WTC11 (cell line): ENCODE results near the gene PRKN. TPM values are rescaled to one million over a fixed set of nuclear protein-coding genes. Genes with fewer than 3 reads are reported as not detected.

Experiments used
- ATAC-seq: fragments of 200-7000 bp; cut with Tn5 transposase; 2 replicates; pipeline ENCODE4 v1.10.0; 2021; ENCODE audit warnings: mild to moderate bottlenecking, moderate library complexity
- CTCF ChIA-PET: fragments of 300-600 bp; sonication (Branson Sonifier 250); formaldehyde crosslinking; loops from one replicate; lab custom pipeline; 2021; ENCODE audit warnings: antibody characterized with exemption; lab: Charles Lee
- POLR2A ChIA-PET: fragments of 350-600 bp; sonication (Branson Sonifier 250); formaldehyde crosslinking; loops from one replicate; lab custom pipeline; 2021; ENCODE audit warnings: antibody characterized with exemption; lab: Charles Lee
- DNase-seq: peaks from one replicate; pipeline ENCODE4 v3.0.0; 2021; ENCODE audit warnings: low spot score
- H3K27ac Mint-ChIP-seq: 2 replicates; pipeline ENCODE4 v1.8.0; 2021; ENCODE audit warnings: mixed read lengths
- H3K27me3 Mint-ChIP-seq: 2 replicates; pipeline ENCODE4 v1.8.0; 2021; ENCODE audit warnings: low read depth, mild to moderate bottlenecking, moderate library complexity, mixed read lengths
- H3K36me3 Mint-ChIP-seq: 2 replicates; pipeline ENCODE4 v1.8.0; 2021; ENCODE audit warnings: mixed read lengths
- H3K4me1 Mint-ChIP-seq: 2 replicates; pipeline ENCODE4 v1.8.0; 2022; ENCODE audit warnings: mixed read lengths
- H3K4me3 Mint-ChIP-seq: 2 replicates; pipeline ENCODE4 v1.8.0; 2021; ENCODE audit warnings: mild to moderate bottlenecking, moderate library complexity, mixed read lengths
- H3K9me3 Mint-ChIP-seq: 2 replicates; pipeline ENCODE4 v1.8.0; 2021; ENCODE audit warnings: mixed read lengths
- ATF2 ChIP-seq: sonication (generic); formaldehyde crosslinking; IDR thresholded peaks from 2 replicates; pipeline ENCODE4 v1.8.1; 2022; ENCODE audit warnings: low read depth, missing genetic modification reagents, borderline replicate concordance
- FOXJ3 ChIP-seq: sonication (generic); formaldehyde crosslinking; IDR thresholded peaks from 2 replicates; pipeline ENCODE4 v1.9.0; 2021; ENCODE audit warnings: missing genetic modification reagents, mild to moderate bottlenecking, borderline replicate concordance
- MYBL2 ChIP-seq: sonication (generic); formaldehyde crosslinking; IDR thresholded peaks from 2 replicates; pipeline ENCODE4 v1.8.1; 2023; ENCODE audit warnings: mild to moderate bottlenecking, moderate library complexity, missing genetic modification reagents
- NFYB ChIP-seq: sonication (generic); formaldehyde crosslinking; conservative IDR thresholded peaks from 2 replicates; pipeline ENCODE4 v1.8.0; 2022; ENCODE audit warnings: low read depth, missing genetic modification reagents
- NR1H2 ChIP-seq: sonication (generic); formaldehyde crosslinking; IDR thresholded peaks from 2 replicates; pipeline ENCODE4 v1.9.0; 2021; ENCODE audit warnings: mild to moderate bottlenecking, moderate library complexity, missing genetic modification reagents
- OVOL2 ChIP-seq: fragments of 250-450 bp; sonication (Bioruptor Pico); IDR thresholded peaks from 2 replicates; pipeline ENCODE4 v1.9.0; 2021; ENCODE audit warnings: mild to moderate bottlenecking, borderline replicate concordance
- SMAD3 ChIP-seq: sonication (generic); formaldehyde crosslinking; IDR thresholded peaks from 2 replicates; pipeline ENCODE4 v1.8.0; 2022; ENCODE audit warnings: missing genetic modification reagents, mild to moderate bottlenecking, borderline replicate concordance
- TEAD1 ChIP-seq: sonication (generic); formaldehyde crosslinking; IDR thresholded peaks from 2 replicates; pipeline ENCODE4 v1.8.0; 2022; ENCODE audit warnings: mild to moderate bottlenecking, missing genetic modification reagents
- ZNF121 ChIP-seq: sonication (generic); formaldehyde crosslinking; IDR thresholded peaks from 2 replicates; pipeline ENCODE4 v1.8.0; 2023; ENCODE audit warnings: missing genetic modification reagents
- ZNF138 ChIP-seq: sonication (generic); formaldehyde crosslinking; conservative IDR thresholded peaks from 2 replicates; pipeline ENCODE4 v1.8.1; 2022; ENCODE audit warnings: mild to moderate bottlenecking, moderate library complexity, missing genetic modification reagents
- ZNF396 ChIP-seq: fragments of 250-450 bp; sonication (Bioruptor Pico); IDR thresholded peaks from 2 replicates; pipeline ENCODE4 v1.8.0; 2021; ENCODE audit warnings: mild to moderate bottlenecking, moderate library complexity, borderline replicate concordance
- ZNF423 ChIP-seq: fragments of 250-450 bp; sonication (Bioruptor Pico); IDR thresholded peaks from 2 replicates; pipeline ENCODE4 v2.1.2; 2022; ENCODE audit warnings: mild to moderate bottlenecking, moderate library complexity
- ZNF671 ChIP-seq: fragments of 250-450 bp; sonication (Bioruptor Pico); IDR thresholded peaks from 2 replicates; pipeline ENCODE4 v1.8.0; 2021; ENCODE audit warnings: mild to moderate bottlenecking
- total RNA-seq: library from RNA; stranded (reverse); gene quantifications from 3 replicates; pipeline ENCODE4 v1.2.3, GENCODE V29; 2021
- TF ChIP-seq, protein P1 (sequence below): sonication (generic); formaldehyde crosslinking; IDR thresholded peaks from 2 replicates; pipeline ENCODE4 v1.8.1; 2023; ENCODE audit warnings: mild to moderate bottlenecking, missing genetic modification reagents, moderate library complexity
- TF ChIP-seq, protein P2 (sequence below): sonication (generic); formaldehyde crosslinking; IDR thresholded peaks from 2 replicates; pipeline ENCODE4 v1.8.0; 2022; ENCODE audit warnings: mild to moderate bottlenecking, missing genetic modification reagents
- TF ChIP-seq, protein P3 (sequence below): sonication (generic); formaldehyde crosslinking; IDR thresholded peaks from 2 replicates; pipeline ENCODE4 v1.8.0; 2022; ENCODE audit warnings: mild to moderate bottlenecking, missing genetic modification reagents
- TF ChIP-seq, protein P4 (sequence below): sonication (generic); formaldehyde crosslinking; IDR thresholded peaks from 2 replicates; pipeline ENCODE4 v1.8.0; 2023; ENCODE audit warnings: missing genetic modification reagents
- TF ChIP-seq, protein P5 (sequence below): fragments of 250-450 bp; sonication (Bioruptor Pico); IDR thresholded peaks from 2 replicates; pipeline ENCODE4 v1.8.0; 2021; ENCODE audit warnings: mild to moderate bottlenecking
- TF ChIP-seq, protein P6 (sequence below): sonication (generic); formaldehyde crosslinking; conservative IDR thresholded peaks from 2 replicates; pipeline ENCODE4 v1.8.1; 2022; ENCODE audit warnings: mild to moderate bottlenecking, missing genetic modification reagents
- TF ChIP-seq, protein P7 (sequence below): fragments of 200-600 bp; IDR thresholded peaks from 2 replicates; pipeline ENCODE4 v1.8.0; 2022; ENCODE audit warnings: antibody characterized with exemption

PRKN gene
- total RNA-seq, 1 experiment from 2014 or later = 0.59 TPM

DNA sequence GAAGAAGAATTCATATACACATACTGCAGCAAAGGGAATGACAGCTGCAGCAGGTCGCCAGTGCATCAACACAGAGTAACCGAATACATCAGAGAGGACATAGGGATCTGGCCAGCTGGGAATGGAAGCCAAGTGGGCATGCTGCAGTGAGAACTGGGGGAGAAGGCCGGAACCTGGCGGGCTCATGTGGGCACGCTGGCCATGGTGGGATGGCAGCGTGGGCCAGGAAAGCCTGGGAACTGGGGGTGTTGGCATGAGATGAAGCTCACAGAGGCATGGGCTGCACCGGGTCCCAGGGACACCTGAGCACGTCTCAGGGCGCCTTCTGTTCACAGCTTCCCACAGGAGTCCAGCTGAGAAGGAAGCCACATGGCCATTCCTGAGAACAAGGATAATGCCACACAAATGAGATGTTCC is 1314.2 kb downstream of the PRKN start (continued):
- TF ChIP-seq, protein P1, sequence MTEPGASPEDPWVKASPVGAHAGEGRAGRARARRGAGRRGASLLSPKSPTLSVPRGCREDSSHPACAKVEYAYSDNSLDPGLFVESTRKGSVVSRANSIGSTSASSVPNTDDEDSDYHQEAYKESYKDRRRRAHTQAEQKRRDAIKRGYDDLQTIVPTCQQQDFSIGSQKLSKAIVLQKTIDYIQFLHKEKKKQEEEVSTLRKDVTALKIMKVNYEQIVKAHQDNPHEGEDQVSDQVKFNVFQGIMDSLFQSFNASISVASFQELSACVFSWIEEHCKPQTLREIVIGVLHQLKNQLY (CRISPR knock-in tag) = no peak
- no peak for TF ChIP-seq NR1H2
- TF ChIP-seq, protein P2, sequence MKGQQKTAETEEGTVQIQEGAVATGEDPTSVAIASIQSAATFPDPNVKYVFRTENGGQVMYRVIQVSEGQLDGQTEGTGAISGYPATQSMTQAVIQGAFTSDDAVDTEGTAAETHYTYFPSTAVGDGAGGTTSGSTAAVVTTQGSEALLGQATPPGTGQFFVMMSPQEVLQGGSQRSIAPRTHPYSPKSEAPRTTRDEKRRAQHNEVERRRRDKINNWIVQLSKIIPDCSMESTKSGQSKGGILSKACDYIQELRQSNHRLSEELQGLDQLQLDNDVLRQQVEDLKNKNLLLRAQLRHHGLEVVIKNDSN (CRISPR knock-in tag) = no peak
- no peak for TF ChIP-seq TEAD1 (CRISPR knock-in tag)
- TF ChIP-seq, protein P3, sequence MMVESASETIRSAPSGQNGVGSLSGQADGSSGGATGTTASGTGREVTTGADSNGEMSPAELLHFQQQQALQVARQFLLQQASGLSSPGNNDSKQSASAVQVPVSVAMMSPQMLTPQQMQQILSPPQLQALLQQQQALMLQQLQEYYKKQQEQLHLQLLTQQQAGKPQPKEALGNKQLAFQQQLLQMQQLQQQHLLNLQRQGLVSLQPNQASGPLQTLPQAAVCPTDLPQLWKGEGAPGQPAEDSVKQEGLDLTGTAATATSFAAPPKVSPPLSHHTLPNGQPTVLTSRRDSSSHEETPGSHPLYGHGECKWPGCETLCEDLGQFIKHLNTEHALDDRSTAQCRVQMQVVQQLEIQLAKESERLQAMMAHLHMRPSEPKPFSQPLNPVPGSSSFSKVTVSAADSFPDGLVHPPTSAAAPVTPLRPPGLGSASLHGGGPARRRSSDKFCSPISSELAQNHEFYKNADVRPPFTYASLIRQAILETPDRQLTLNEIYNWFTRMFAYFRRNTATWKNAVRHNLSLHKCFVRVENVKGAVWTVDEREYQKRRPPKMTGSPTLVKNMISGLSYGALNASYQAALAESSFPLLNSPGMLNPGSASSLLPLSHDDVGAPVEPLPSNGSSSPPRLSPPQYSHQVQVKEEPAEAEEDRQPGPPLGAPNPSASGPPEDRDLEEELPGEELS = no peak
- TF ChIP-seq, protein P4, sequence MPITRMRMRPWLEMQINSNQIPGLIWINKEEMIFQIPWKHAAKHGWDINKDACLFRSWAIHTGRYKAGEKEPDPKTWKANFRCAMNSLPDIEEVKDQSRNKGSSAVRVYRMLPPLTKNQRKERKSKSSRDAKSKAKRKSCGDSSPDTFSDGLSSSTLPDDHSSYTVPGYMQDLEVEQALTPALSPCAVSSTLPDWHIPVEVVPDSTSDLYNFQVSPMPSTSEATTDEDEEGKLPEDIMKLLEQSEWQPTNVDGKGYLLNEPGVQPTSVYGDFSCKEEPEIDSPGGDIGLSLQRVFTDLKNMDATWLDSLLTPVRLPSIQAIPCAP (CRISPR knock-in tag) = no peak
- no peak for TF ChIP-seq ZNF423 (CRISPR knock-in tag)
- no peak for TF ChIP-seq ZNF121 (CRISPR knock-in tag)

GRCh38 chr6:161412795-161413194 is 1314.8 kb downstream of the PRKN start:
- 0 out of 2 replicates have a peak, but pooled peaks cover 3% of the 10 kb centered on the region for H3K27me3 Mint-ChIP-seq
- no peaks in the 10 kb centered on the region; the same call in 1 of the 2 replicates for H3K9me3 Mint-ChIP-seq
- ATAC-seq (no peak), DNase-seq (no peak)
- POLR2A ChIA-PET = no interaction called here
- H3K27ac Mint-ChIP-seq = no peak overlapping the region
- H3K4me1 Mint-ChIP-seq = peaks cover 27% of the 10 kb centered on the region
- CTCF ChIA-PET = interaction anchor here (1.0 to 1.1 kb wide), 2 partner anchors 19 to 893 kb away, joined by 3 read pairs; no protein-coding TSS in a partner anchor
- H3K4me3 Mint-ChIP-seq = no peak overlapping the region
- H3K36me3 Mint-ChIP-seq = no peaks in the 10 kb centered on the region
- TF ChIP-seq NFYB (CRISPR knock-in tag) (no peak), MYBL2 (no peak), ZNF396 (CRISPR knock-in tag) (no peak)
- TF ChIP-seq, protein P5, sequence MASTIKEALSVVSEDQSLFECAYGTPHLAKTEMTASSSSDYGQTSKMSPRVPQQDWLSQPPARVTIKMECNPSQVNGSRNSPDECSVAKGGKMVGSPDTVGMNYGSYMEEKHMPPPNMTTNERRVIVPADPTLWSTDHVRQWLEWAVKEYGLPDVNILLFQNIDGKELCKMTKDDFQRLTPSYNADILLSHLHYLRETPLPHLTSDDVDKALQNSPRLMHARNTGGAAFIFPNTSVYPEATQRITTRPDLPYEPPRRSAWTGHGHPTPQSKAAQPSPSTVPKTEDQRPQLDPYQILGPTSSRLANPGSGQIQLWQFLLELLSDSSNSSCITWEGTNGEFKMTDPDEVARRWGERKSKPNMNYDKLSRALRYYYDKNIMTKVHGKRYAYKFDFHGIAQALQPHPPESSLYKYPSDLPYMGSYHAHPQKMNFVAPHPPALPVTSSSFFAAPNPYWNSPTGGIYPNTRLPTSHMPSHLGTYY = no peak
- TF ChIP-seq, protein P6, sequence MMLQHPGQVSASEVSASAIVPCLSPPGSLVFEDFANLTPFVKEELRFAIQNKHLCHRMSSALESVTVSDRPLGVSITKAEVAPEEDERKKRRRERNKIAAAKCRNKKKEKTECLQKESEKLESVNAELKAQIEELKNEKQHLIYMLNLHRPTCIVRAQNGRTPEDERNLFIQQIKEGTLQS (CRISPR knock-in tag) = no peak

DNA sequence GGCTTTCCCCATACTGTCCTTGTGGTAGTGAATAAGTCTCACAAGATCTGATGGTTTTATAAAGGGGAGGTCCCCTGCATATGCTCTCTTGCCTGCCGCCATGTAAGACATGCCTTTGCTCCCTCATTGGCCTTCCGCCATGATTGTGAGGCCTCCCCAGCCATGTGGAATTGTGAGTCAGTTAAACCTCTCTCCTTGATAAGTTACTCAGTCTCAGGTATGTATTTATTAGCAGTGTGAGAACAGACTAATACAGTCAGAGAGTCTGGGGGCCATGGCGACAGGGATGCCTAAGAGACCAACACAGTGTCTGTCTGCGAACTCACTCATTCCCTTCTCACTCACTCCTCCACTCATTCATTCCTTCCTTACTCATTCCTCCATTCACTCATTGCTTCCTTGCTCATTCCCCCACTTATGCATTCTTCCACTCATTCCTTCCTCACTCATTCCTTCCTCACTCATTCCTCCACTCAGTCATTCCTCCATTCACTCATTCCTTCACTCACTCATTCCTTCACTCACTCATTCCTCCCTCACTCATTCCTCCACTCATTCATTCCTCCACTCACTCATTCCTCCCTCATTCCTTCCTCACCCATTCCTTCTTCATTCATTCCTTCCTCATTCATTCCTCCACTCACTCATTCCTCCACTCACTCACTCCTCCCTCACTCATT is 1316.2 kb downstream of the PRKN start:
- no peak overlapping the region for H3K4me3 Mint-ChIP-seq
- ChIA-PET POLR2A (no interaction called here), CTCF (no interaction called here)
- DNase-seq = no peak
- H3K9me3 Mint-ChIP-seq = no peaks in the 10 kb centered on the region; the same call in 1 of the 2 replicates
- peaks cover 27% of the 10 kb centered on the region for H3K4me1 Mint-ChIP-seq
- ATAC-seq = no peak
- H3K27ac Mint-ChIP-seq = no peak overlapping the region
- 0 out of 2 replicates have a peak, but pooled peaks cover 3% of the 10 kb centered on the region for H3K27me3 Mint-ChIP-seq
- TF ChIP-seq ZNF138 (CRISPR knock-in tag) = no peak
- TF ChIP-seq, protein P5 = no peak
- TF ChIP-seq, protein P2 (CRISPR knock-in tag) = no peak
- TF ChIP-seq ATF2 = no peak
- TF ChIP-seq ZNF121 (CRISPR knock-in tag) = no peak
- TF ChIP-seq, protein P7, sequence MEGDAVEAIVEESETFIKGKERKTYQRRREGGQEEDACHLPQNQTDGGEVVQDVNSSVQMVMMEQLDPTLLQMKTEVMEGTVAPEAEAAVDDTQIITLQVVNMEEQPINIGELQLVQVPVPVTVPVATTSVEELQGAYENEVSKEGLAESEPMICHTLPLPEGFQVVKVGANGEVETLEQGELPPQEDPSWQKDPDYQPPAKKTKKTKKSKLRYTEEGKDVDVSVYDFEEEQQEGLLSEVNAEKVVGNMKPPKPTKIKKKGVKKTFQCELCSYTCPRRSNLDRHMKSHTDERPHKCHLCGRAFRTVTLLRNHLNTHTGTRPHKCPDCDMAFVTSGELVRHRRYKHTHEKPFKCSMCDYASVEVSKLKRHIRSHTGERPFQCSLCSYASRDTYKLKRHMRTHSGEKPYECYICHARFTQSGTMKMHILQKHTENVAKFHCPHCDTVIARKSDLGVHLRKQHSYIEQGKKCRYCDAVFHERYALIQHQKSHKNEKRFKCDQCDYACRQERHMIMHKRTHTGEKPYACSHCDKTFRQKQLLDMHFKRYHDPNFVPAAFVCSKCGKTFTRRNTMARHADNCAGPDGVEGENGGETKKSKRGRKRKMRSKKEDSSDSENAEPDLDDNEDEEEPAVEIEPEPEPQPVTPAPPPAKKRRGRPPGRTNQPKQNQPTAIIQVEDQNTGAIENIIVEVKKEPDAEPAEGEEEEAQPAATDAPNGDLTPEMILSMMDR = no peak
- no peak for TF ChIP-seq OVOL2 (CRISPR knock-in tag)
- no peak for TF ChIP-seq FOXJ3 (CRISPR knock-in tag)
- no peak for TF ChIP-seq SMAD3 (CRISPR knock-in tag)
- no peak for TF ChIP-seq ZNF671 (CRISPR knock-in tag)
- no peaks in the 10 kb centered on the region for H3K36me3 Mint-ChIP-seq
